ENCODE results near the gene CHCHD5.

DNA sequence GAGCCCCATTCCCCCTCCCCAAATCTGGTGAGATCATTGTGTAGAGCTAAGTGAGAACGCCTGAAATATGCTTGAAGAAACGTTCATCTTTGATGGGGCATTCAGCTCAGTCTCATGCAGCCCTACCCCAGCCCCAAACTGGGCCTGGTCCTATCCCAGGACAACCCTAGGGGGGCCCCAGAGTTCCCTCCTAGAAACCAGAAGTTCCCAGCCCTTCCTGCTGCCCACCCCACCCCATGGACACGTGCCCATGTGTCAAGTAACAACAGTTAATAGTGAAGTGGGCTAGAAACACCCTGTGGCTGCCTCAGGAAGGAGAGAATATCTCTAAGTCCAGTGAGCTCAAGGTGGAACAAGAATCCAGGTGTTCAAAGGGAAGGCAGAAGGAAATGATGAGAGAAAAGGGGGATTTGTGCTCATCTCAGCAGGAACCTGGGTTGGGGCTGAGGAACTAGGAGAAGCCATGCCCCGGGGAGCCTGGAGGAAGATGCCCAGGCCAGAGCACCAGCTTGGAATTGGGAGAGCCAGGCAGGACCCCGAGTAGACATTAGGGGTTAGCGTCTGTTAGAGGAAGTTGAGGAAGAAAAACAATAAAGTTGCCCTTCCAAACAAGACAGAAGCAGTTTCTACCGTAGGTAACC, 41.2 kb downstream of the CHCHD5 start:
- TF ChIP-seq, protein P1, sequence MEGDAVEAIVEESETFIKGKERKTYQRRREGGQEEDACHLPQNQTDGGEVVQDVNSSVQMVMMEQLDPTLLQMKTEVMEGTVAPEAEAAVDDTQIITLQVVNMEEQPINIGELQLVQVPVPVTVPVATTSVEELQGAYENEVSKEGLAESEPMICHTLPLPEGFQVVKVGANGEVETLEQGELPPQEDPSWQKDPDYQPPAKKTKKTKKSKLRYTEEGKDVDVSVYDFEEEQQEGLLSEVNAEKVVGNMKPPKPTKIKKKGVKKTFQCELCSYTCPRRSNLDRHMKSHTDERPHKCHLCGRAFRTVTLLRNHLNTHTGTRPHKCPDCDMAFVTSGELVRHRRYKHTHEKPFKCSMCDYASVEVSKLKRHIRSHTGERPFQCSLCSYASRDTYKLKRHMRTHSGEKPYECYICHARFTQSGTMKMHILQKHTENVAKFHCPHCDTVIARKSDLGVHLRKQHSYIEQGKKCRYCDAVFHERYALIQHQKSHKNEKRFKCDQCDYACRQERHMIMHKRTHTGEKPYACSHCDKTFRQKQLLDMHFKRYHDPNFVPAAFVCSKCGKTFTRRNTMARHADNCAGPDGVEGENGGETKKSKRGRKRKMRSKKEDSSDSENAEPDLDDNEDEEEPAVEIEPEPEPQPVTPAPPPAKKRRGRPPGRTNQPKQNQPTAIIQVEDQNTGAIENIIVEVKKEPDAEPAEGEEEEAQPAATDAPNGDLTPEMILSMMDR (IDR thresholded peaks at IDR 0.05) = no peak
- no peak for TF ChIP-seq POLR2A (IDR thresholded peaks at IDR 0.05)
- TF ChIP-seq EP300 (IDR thresholded peaks at IDR 0.05) = no peak
